ENCODE measurements around the gene WFIKKN1.

GRCh38 chr16:680967-681745 lies 50.4 kb downstream of the WFIKKN1 start:
- TF ChIP-seq CTCF (conservative IDR thresholded peaks at IDR 0.05; ENCODE audit: low read depth, low read length) (peak; percentile 19; the same call in 1 of the 2 replicates), EZH2 (IDR thresholded peaks at IDR 0.05; ENCODE audit: low read length, unreplicated experiment) (no peak), EZH2phosphoT487 (IDR thresholded peaks at IDR 0.05; ENCODE audit: borderline replicate concordance, low read length) (no peak)
